Activated gamma-delta T cell (primary cell): ENCODE data around the gene SERBP1.

Source experiments
- DNase-seq: peaks from one replicate; lab custom pipeline; 2025; lab: John Stamatoyannopoulos, UW

SERBP1 gene

DNA sequence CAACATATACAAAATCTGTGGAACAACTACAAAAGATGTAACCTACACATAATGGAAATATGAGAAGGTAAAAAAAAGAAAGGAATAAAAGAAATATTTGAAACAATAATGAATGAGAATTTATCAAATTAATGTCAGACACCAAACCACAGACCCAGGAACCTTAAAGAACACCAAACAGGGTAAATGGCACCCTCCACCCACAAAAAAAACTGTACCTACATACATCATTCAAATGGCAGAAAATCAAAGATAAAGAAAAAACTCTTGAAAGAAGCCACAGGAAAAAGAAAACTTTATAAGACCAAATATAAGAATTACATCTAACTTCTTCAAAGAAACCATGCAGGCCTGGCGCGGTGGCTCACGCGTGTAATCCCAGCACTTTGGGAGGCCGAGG, 68.6 kb downstream of the SERBP1 start:
- no peak for DNase-seq

DNA sequence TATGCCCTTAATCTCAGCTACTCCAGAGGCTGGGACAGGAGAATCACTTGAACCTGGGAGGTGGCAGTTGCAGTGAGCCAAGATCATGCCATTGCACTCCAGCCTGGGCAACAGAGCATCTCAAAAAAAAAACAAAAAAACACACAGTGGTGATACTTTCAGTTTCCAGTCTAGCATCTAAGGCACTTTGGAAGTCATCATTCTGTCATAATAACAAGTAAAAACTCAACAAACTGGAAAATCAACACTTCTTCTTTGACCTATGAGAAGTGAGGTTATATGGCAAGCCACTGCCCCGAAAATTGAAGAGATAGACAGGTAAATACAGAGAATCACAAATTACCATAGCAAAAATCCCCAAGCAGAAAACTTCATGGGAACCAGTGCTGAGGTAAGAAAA, 70.6 kb downstream of the SERBP1 start:
- DNase-seq = no peak
